Sigmoid colon (tissue), 7 donors: Measurements from ENCODE around the gene DAW1. TPM values are rescaled to one million over a fixed set of nuclear protein-coding genes. Genes with fewer than 3 reads are reported as not detected.

Experiments used
- DNase-seq: peaks from one replicate; pipeline ENCODE4 v3.0.0-alpha.2; 2019
- H3K27ac ChIP-seq, 4 donors: fragments of 200-600 bp; sonication (generic); one replicate each; pipeline ENCODE4 v1.5.1; 2016 to 2019; ENCODE audit warnings: mild to moderate bottlenecking in 1 of 4
- H3K27me3 ChIP-seq, 3 donors: fragments of 200-600 bp; sonication (generic); one replicate each; pipeline ENCODE4 v1.5.1; 2019; ENCODE audit warnings: mild to moderate bottlenecking in 1 of 3
- H3K36me3 ChIP-seq, 4 donors: fragments of 200-600 bp; sonication (generic); one replicate each; pipeline ENCODE4 v1.5.1; 2016 to 2019
- H3K4me1 ChIP-seq, 4 donors: fragments of 200-600 bp; sonication (generic); one replicate each; pipeline ENCODE4 v1.5.1; 2017 to 2019
- H3K4me3 ChIP-seq, 4 donors: fragments of 200-600 bp; sonication (generic); one replicate each; pipeline ENCODE4 v1.5.1; 2017 to 2019; ENCODE audit warnings: mild to moderate bottlenecking in 2 of 4, moderate library complexity in 1 of 4
- H3K9me3 ChIP-seq, 4 donors: fragments of 200-600 bp in 3 of 4; sonication (generic) in 3 of 4; one replicate each; pipeline versions ENCODE4 v1.5.1 to v1.6.1; 2013 to 2019
- CTCF ChIP-seq, 4 experiments: fragments of 450-650 bp in 3 of 4; fragments of 200-600 bp in 1 of 4; IDR thresholded peaks; one replicate each; pipeline ENCODE4 v1.5.1; 2016 to 2019; ENCODE audit warnings: antibody characterized with exemption in 4 of 4, mild to moderate bottlenecking in 3 of 4, moderate library complexity in 2 of 4
- EP300 ChIP-seq, 4 donors: sonication (generic); formaldehyde crosslinking; IDR thresholded peaks; one replicate each; pipeline ENCODE4 v1.6.1; 2017; ENCODE audit warnings: antibody characterized with exemption in 4 of 4
- POLR2A ChIP-seq, 2 donors: fragments of 450-650 bp; IDR thresholded peaks; one replicate each; pipeline ENCODE4 v1.6.1; 2016; ENCODE audit warnings: antibody characterized with exemption in 2 of 2, mild to moderate bottlenecking in 2 of 2, moderate library complexity in 2 of 2
- POLR2AphosphoS5 ChIP-seq, 4 donors: sonication (generic); formaldehyde crosslinking; IDR thresholded peaks; one replicate each; pipeline ENCODE4 v1.6.1; 2017; ENCODE audit warnings: antibody characterized with exemption in 4 of 4
- WGBS, 2 donors: extraction: QIAGEN DNeasy Blood & Tissue Kit; methylation state at CpG; one replicate each; pipeline ENCODE4 v1.1.7; 2013; 5-methylcytosine and 5-hydroxymethylcytosine counted together
- intact Hi-C: fragments of 100-400 bp; cut with DNase I; formaldehyde crosslinking; loops from one replicate; pipeline ENCODE4 v1.15.1; 2023
- polyA plus RNA-seq, 3 donors: library from polyadenylated mRNA; stranded (reverse); fragments of 200-250 nt; gene quantifications; one replicate each; pipeline ENCODE4 v1.2.3, GENCODE V29; 2013
- total RNA-seq, 4 donors: library from RNA; depleted of rRNA; stranded (reverse); fragments of >200 nt; gene quantifications; one replicate each; pipeline ENCODE4 v1.1.0, GENCODE V29; 2016
- donor health status: healthy with polysubstance abuse.
- donor health status: Bipolar disorder and iron deficiency.
- donor health status: healthy.

Gene DAW1
- not detected for total RNA-seq
- under 1 TPM in 1 of 3 donors, not detected in 2; 0.06 TPM for polyA plus RNA-seq

- DNase-seq: no peak
- no peaks in the 10 kb centered on the region for H3K9me3 ChIP-seq
- H3K27ac ChIP-seq: no peak within 1 kb of the TSS
- 4 to 15% methylated on average over 34 of the region's 34 CpGs for WGBS, 2 donors
- intact Hi-C loops: no loop called here
- H3K4me1 ChIP-seq: peaks cover 0 to 8% (median 3%) of the 10 kb centered on the region in 4 donors
- H3K4me3 ChIP-seq: peak within 1 kb of the TSS in 3 of 4 donors; percentile 16 to 40 (median 35)
- peaks cover 0 to 26% (median 8%) of the 10 kb centered on the region in 3 donors for H3K27me3 ChIP-seq
- TF ChIP-seq POLR2A (IDR thresholded peaks at IDR 0.05) (no peak), POLR2AphosphoS5 (IDR thresholded peaks at IDR 0.05) (no peak)
- H3K36me3 ChIP-seq: no peaks in the 10 kb centered on the region
Measured at GRCh38 chr2:227871375-227871791, at the start of gene DAW1. DAW1 (plus strand) TSS chr2:227871631; CDS start chr2:227871690, 59 bp downstream.

GRCh38 chr2:227822416-227823003 is 48.9 kb upstream of the DAW1 start:
- H3K27ac ChIP-seq: no peak overlapping the region
- 86 to 94% methylated on average over 2 of the region's 2 CpGs for WGBS, 2 donors
- no peaks in the 10 kb centered on the region for H3K27me3 ChIP-seq
- no peak overlapping the region for H3K4me3 ChIP-seq
- intact Hi-C loops: no loop called here
- H3K4me1 ChIP-seq: peaks cover 0 to 10% (median 8%) of the 10 kb centered on the region in 4 donors
- no peak for DNase-seq
- H3K9me3 ChIP-seq: no peaks in the 10 kb centered on the region
- no peak for TF ChIP-seq EP300 (IDR thresholded peaks at IDR 0.05)
- TF ChIP-seq CTCF (IDR thresholded peaks at IDR 0.05): no peak
- no peak for TF ChIP-seq POLR2AphosphoS5 (IDR thresholded peaks at IDR 0.05)
- TF ChIP-seq POLR2A (IDR thresholded peaks at IDR 0.05): no peak
- no peaks in the 10 kb centered on the region for H3K36me3 ChIP-seq

- Histone ChIP-seq H3K4me1 (no peaks in the 10 kb centered on the region), H3K9me3 (no peaks in the 10 kb centered on the region), H3K36me3 (no peaks in the 10 kb centered on the region), H3K27ac (no peak overlapping the region), H3K4me3 (no peak overlapping the region), H3K27me3 (no peaks in the 10 kb centered on the region)
- intact Hi-C loops: no loop called here
- WGBS, 2 donors: 53 to 96% methylated on average over 2 of the region's 2 CpGs
- no peak for TF ChIP-seq CTCF (IDR thresholded peaks at IDR 0.05)
- TF ChIP-seq EP300 (IDR thresholded peaks at IDR 0.05): no peak
- TF ChIP-seq POLR2AphosphoS5 (IDR thresholded peaks at IDR 0.05): no peak
- TF ChIP-seq POLR2A (IDR thresholded peaks at IDR 0.05): no peak
- DNase-seq: no peak
Measured at GRCh38 chr2:227823922-227824321, 47.5 kb upstream of the DAW1 start.

- no peaks in the 10 kb centered on the region for H3K9me3 ChIP-seq
- no peaks in the 10 kb centered on the region for H3K36me3 ChIP-seq
- no peak for DNase-seq
- intact Hi-C loops: no loop called here
- no peak for TF ChIP-seq POLR2AphosphoS5 (IDR thresholded peaks at IDR 0.05)
- TF ChIP-seq EP300 (IDR thresholded peaks at IDR 0.05): no peak
- no peak for TF ChIP-seq CTCF (IDR thresholded peaks at IDR 0.05)
- TF ChIP-seq POLR2A (IDR thresholded peaks at IDR 0.05): no peak
- WGBS, 2 donors: 95 to 96% methylated on average over 7 of the region's 7 CpGs
- H3K4me3 ChIP-seq: no peak overlapping the region
- H3K27ac ChIP-seq: no peak overlapping the region
- no peaks in the 10 kb centered on the region for H3K27me3 ChIP-seq
- no peaks in the 10 kb centered on the region for H3K4me1 ChIP-seq
Measured at GRCh38 chr2:227824711-227825110, 46.7 kb upstream of the DAW1 start.

GRCh38 chr2:227826019-227826521 is 45.4 kb upstream of the DAW1 start:
- WGBS, 2 donors: 17 to 52% methylated on average over 10 of the region's 10 CpGs
- H3K27ac ChIP-seq: no peak overlapping the region
- H3K4me1 ChIP-seq: no peaks in the 10 kb centered on the region
- TF ChIP-seq POLR2AphosphoS5 (IDR thresholded peaks at IDR 0.05) (no peak), CTCF (IDR thresholded peaks at IDR 0.05) (no peak), POLR2A (IDR thresholded peaks at IDR 0.05) (no peak), EP300 (IDR thresholded peaks at IDR 0.05) (no peak)
- H3K9me3 ChIP-seq: no peaks in the 10 kb centered on the region
- intact Hi-C loops: no loop called here
- no peaks in the 10 kb centered on the region for H3K36me3 ChIP-seq
- no peak for DNase-seq
- no peak overlapping the region for H3K4me3 ChIP-seq
- no peaks in the 10 kb centered on the region for H3K27me3 ChIP-seq
